SK-N-SH (cell line): ENCODE data around the gene FAM222A. TPM values are rescaled to one million over a fixed set of nuclear protein-coding genes. Genes with fewer than 3 reads are reported as not detected.

Experiments
- CTCF ChIA-PET: fragments of 300-600, 350-600 bp; formaldehyde crosslinking; extraction: SDS; loops from one replicate; lab custom pipeline; 2021; lab: Yijun Ruan, JAX
- POLR2A ChIA-PET: fragments of 350-600 bp; sonication (Branson Sonifier 250); formaldehyde crosslinking; extraction: SDS; loops from one replicate; lab custom pipeline; 2020; ENCODE audit warnings: antibody characterized with exemption, inconsistent platforms; lab: Yijun Ruan, JAX
- DNase-seq: peaks from one replicate; pipeline ENCODE4 v3.0.0; 2012
- H2AFZ ChIP-seq: fragments of 200-600 bp; sonication (generic); 2 replicates; pipeline ENCODE4 v1.8.1; 2016; ENCODE audit warnings: antibody characterized with exemption, mild to moderate bottlenecking, low read depth
- H3F3A ChIP-seq: fragments of 200-600 bp; sonication (generic); replicated peaks from 2 replicates; pipeline ENCODE3; 2016; ENCODE audit warnings: antibody characterized with exemption, mild to moderate bottlenecking; ENCODE audit not compliant: insufficient read depth
- H3K27ac ChIP-seq, 2 experiments: fragments of 200-500 bp in 1 of 2; fragments of 200-600 bp in 1 of 2; sonication (Bioruptor generic) in 1 of 2; sonication (generic), shearing (Covaris generic) in 1 of 2; 2 replicates each; pipeline versions ENCODE4 v1.5.1 to v1.6.1; 2014 to 2016; ENCODE audit warnings: low read depth in 2 of 2, inconsistent platforms in 1 of 2, low read length in 1 of 2, mild to moderate bottlenecking in 1 of 2, mixed read lengths in 1 of 2
- H3K27me3 ChIP-seq: fragments of 200-600 bp; sonication (generic), shearing (Covaris generic); 2 replicates; pipeline ENCODE4 v1.6.1; 2016; ENCODE audit warnings: mixed run types; ENCODE audit not compliant: insufficient read depth
- H3K36me3 ChIP-seq, 2 experiments: fragments of 200-500 bp in 1 of 2; fragments of 200-600 bp in 1 of 2; sonication (Bioruptor generic) in 1 of 2; sonication (generic) in 1 of 2; replicated peaks in 1 of 2; 2 replicates each; pipeline versions ENCODE3 to v1.5.1; 2014 to 2016; ENCODE audit warnings: low read length in 1 of 2, mild to moderate bottlenecking in 1 of 2; ENCODE audit not compliant: insufficient read depth in 2 of 2, control insufficient read depth in 1 of 2
- H3K4me1 ChIP-seq, 2 experiments: fragments of 200-500 bp in 1 of 2; fragments of 200-600 bp in 1 of 2; sonication (Bioruptor generic) in 1 of 2; sonication (generic), shearing (Covaris generic) in 1 of 2; 2 replicates each; pipeline versions ENCODE4 v1.5.1 to v1.6.1; 2014 to 2016; ENCODE audit warnings: low read depth in 1 of 2, low read length in 1 of 2, mixed run types in 1 of 2; ENCODE audit not compliant: insufficient read depth in 2 of 2, control insufficient read depth in 1 of 2
- H3K4me2 ChIP-seq: fragments of 200-600 bp; sonication (generic), shearing (Covaris generic); 2 replicates; pipeline ENCODE4 v1.6.1; 2017; ENCODE audit warnings: mixed run types
- H3K4me3 ChIP-seq, 2 experiments: fragments of 200-500 bp in 1 of 2; fragments of 200-600 bp in 1 of 2; sonication (Bioruptor generic) in 1 of 2; sonication (generic), shearing (Covaris generic) in 1 of 2; 2 replicates each; pipeline versions ENCODE4 v1.5.1 to v1.8.1; 2014 to 2016; ENCODE audit warnings: low read depth in 2 of 2, inconsistent platforms in 1 of 2, low read length in 1 of 2, mild to moderate bottlenecking in 1 of 2, mixed read lengths in 1 of 2, moderate library complexity in 1 of 2
- H3K79me2 ChIP-seq: fragments of 200-600 bp; sonication (generic); 2 replicates; pipeline ENCODE4 v1.8.1; 2017; ENCODE audit warnings: mild to moderate bottlenecking; ENCODE audit not compliant: insufficient read depth
- H3K9ac ChIP-seq: fragments of 200-600 bp; sonication (generic); 2 replicates; pipeline ENCODE4 v1.6.1; 2017; ENCODE audit warnings: mixed run types
- H3K9me2 ChIP-seq: fragments of 200-600 bp; sonication (generic); 2 replicates; pipeline ENCODE4 v1.6.1; 2017; ENCODE audit warnings: mixed run types
- H3K9me3 ChIP-seq: fragments of 200-600 bp; sonication (generic); 2 replicates; pipeline ENCODE4 v1.6.1; 2017; ENCODE audit warnings: mixed run types, mild to moderate bottlenecking, moderate library complexity
- H4K20me1 ChIP-seq: fragments of 200-600 bp; sonication (generic); 2 replicates; pipeline ENCODE4 v1.6.1; 2017; ENCODE audit warnings: mild to moderate bottlenecking, mixed run types; ENCODE audit not compliant: insufficient read depth
- CTCF ChIP-seq: fragments of 200-600 bp; sonication (generic); IDR thresholded peaks from 2 replicates; pipeline ENCODE4 v1.6.1; 2017; ENCODE audit warnings: antibody characterized with exemption, mild to moderate bottlenecking, moderate library complexity
- ELF1 ChIP-seq: IDR thresholded peaks from 2 replicates; pipeline ENCODE4 v1.4.0; 2012
- EP300 ChIP-seq, 2 experiments: IDR thresholded peaks; 2 replicates each; pipeline versions ENCODE4 v1.4.0 to v1.6.1; 2012; ENCODE audit warnings: borderline replicate concordance in 1 of 2, low read depth in 1 of 2, low read length in 1 of 2
- FOXJ3 ChIP-seq: sonication (generic); formaldehyde crosslinking; IDR thresholded peaks from 2 replicates; pipeline ENCODE4 v1.5.1; 2020; ENCODE audit warnings: mild to moderate bottlenecking, missing genetic modification reagents
- FOXM1 ChIP-seq: IDR thresholded peaks from 2 replicates; pipeline ENCODE4 v1.4.0; 2012; ENCODE audit warnings: low read depth, mild to moderate bottlenecking
- JUND ChIP-seq: IDR thresholded peaks from 2 replicates; pipeline ENCODE4 v1.4.0; 2012
- MEF2A ChIP-seq: IDR thresholded peaks from 2 replicates; pipeline ENCODE4 v1.4.0; 2012; ENCODE audit warnings: low read depth, borderline replicate concordance
- MXI1 ChIP-seq: IDR thresholded peaks from 2 replicates; pipeline ENCODE4 v1.6.1; 2012; ENCODE audit warnings: mild to moderate bottlenecking, low read depth, low read length, improper control_type of control experiment
- NFIC ChIP-seq: IDR thresholded peaks from 2 replicates; pipeline ENCODE4 v1.4.0; 2012; ENCODE audit warnings: borderline replicate concordance
- POLR2AphosphoS5 ChIP-seq: IDR thresholded peaks from 2 replicates; pipeline ENCODE4 v1.6.1; 2012; ENCODE audit warnings: low read depth, low read length
- RAD21 ChIP-seq: IDR thresholded peaks from 2 replicates; pipeline ENCODE4 v1.6.1; 2012; ENCODE audit warnings: mild to moderate bottlenecking, low read length
- RFX5 ChIP-seq: IDR thresholded peaks from 2 replicates; pipeline ENCODE4 v1.6.1; 2012; ENCODE audit warnings: mild to moderate bottlenecking, improper control_type of control experiment, low read length
- TAF1 ChIP-seq: IDR thresholded peaks from 2 replicates; pipeline ENCODE4 v1.6.1; 2012; ENCODE audit warnings: low read depth, mild to moderate bottlenecking, low read length, moderate library complexity, borderline replicate concordance
- USF1 ChIP-seq: IDR thresholded peaks from 2 replicates; pipeline ENCODE4 v1.4.0; 2012; ENCODE audit warnings: low read depth, borderline replicate concordance
- USF2 ChIP-seq: fragments of 150-350 bp; IDR thresholded peaks from 2 replicates; pipeline ENCODE4 v1.6.1; 2017; ENCODE audit warnings: antibody characterized with exemption, low read length, low read depth, borderline replicate concordance
- YY1 ChIP-seq: IDR thresholded peaks from 2 replicates; pipeline ENCODE4 v1.4.0; 2012; ENCODE audit warnings: low read depth, mild to moderate bottlenecking
- WGBS: methylation state at CpG from one replicate; pipeline ENCODE4 v1.1.6; 2017; ENCODE audit warnings: low lambda C conversion rate; 5-methylcytosine and 5-hydroxymethylcytosine counted together
- polyA plus RNA-seq, 3 experiments: library from polyadenylated mRNA; depleted of rRNA; stranded (reverse); fragments of >200 nt; gene quantifications; 2 replicates each; pipeline ENCODE4 v1.2.3, GENCODE V29; 2012
- TF ChIP-seq, protein P1 (sequence below): IDR thresholded peaks from 2 replicates; pipeline ENCODE4 v1.4.0; 2012; ENCODE audit warnings: low read depth, borderline replicate concordance

FAM222A gene
- polyA plus RNA-seq, 1 of the 3 experiments (the other 2 are of a cell fraction): 1.6 TPM

- H3K9ac ChIP-seq: no peak overlapping the region
- no peaks in the 10 kb centered on the region for H3K9me3 ChIP-seq
- H3K36me3 ChIP-seq: no peaks in the 10 kb centered on the region
- H3K79me2 ChIP-seq: no peaks in the 10 kb centered on the region
- no peak overlapping the region for H3K4me2 ChIP-seq
- DNase-seq: peak; percentile 19
- H3K27ac ChIP-seq: no peak overlapping the region; a peak in 1 of 4 replicates
- no peak for TF ChIP-seq CTCF
- TF ChIP-seq, all 33 proteins: peak for 0
- peaks cover 0 to 98% of the 10 kb centered on the region in 2 experiments; a peak in 2 of 4 replicates for H3K4me1 ChIP-seq
- H2AFZ ChIP-seq: no peak overlapping the region
- CTCF ChIA-PET: interaction anchor here (1.0 to 1.6 kb wide), 4 partner anchors 8 to 32 kb away, joined by 3 to 6 read pairs (median 4); no protein-coding TSS in a partner anchor
- POLR2A ChIA-PET: interaction anchor here (1.4 kb wide), 1 partner anchor 12 kb away, joined by 4 read pairs; no protein-coding TSS in a partner anchor
- H4K20me1 ChIP-seq: no peaks in the 10 kb centered on the region
- H3K27me3 ChIP-seq: no peaks in the 10 kb centered on the region
- H3K9me2 ChIP-seq: no peaks in the 10 kb centered on the region
- WGBS: 88% methylated on average over 1 of the region's 1 CpG
- H3K4me3 ChIP-seq: no peak overlapping the region
- no peaks in the 10 kb centered on the region for H3F3A ChIP-seq
These were observed 12.5 kb downstream of the FAM222A start for GRCh38 chr12:109726106-109726497.

DNA sequence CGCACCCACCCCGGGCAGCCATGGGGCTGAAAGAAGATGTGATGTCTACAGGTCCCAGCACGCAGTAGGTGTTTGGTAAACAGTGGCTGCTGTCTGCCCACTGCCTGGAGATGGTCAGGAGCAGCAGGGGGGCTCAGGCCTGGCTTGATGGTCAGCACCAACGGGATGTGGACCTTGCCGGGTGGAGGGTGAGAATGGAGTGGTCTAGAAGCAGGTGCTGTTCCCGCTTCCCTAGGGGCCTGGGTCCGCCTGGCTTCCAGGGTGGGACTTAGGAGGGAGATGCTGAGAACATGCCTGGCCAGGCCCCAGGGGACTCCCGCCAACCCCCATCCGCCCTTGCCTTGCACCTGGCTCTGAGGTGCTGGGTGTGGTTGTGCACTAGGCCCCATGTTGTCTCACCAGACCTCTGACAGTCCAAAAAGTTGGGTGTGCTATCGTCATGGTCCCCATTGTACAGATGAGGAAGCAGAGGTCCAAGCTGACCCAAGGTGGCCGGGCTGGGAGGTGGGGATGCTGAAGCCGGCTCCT lies 12.9 kb downstream of the FAM222A start:
- H3F3A ChIP-seq: no peaks in the 10 kb centered on the region
- no peaks in the 10 kb centered on the region for H3K9me2 ChIP-seq
- H3K9ac ChIP-seq: no peak overlapping the region
- no peaks in the 10 kb centered on the region for H4K20me1 ChIP-seq
- H3K79me2 ChIP-seq: no peaks in the 10 kb centered on the region
- peak overlapping the region in 1 of 2 experiments; percentile 58; a peak in 1 of 4 replicates for H3K27ac ChIP-seq
- 78% methylated on average over 6 of the region's 12 CpGs for WGBS
- DNase-seq: peak; percentile 15
- peaks cover 0 to 98% of the 10 kb centered on the region in 2 experiments; a peak in 2 of 4 replicates for H3K4me1 ChIP-seq
- no peaks in the 10 kb centered on the region for H3K36me3 ChIP-seq
- H3K27me3 ChIP-seq: no peaks in the 10 kb centered on the region
- no peak overlapping the region for H3K4me3 ChIP-seq
- no peak for TF ChIP-seq TAF1
- no peak for TF ChIP-seq FOXJ3 (CRISPR knock-in tag)
- TF ChIP-seq FOXM1: no peak
- TF ChIP-seq POLR2AphosphoS5: no peak
- no peak for TF ChIP-seq ELF1
- no peak for TF ChIP-seq USF1
- TF ChIP-seq MEF2A: no peak
- TF ChIP-seq EP300 (IDR thresholded peaks at IDR 0.05; ENCODE audit: borderline replicate concordance in 1 of 2, low read depth in 1 of 2, low read length in 1 of 2): no peak
- TF ChIP-seq YY1: no peak
- TF ChIP-seq RAD21: no peak
- TF ChIP-seq, protein P1, sequence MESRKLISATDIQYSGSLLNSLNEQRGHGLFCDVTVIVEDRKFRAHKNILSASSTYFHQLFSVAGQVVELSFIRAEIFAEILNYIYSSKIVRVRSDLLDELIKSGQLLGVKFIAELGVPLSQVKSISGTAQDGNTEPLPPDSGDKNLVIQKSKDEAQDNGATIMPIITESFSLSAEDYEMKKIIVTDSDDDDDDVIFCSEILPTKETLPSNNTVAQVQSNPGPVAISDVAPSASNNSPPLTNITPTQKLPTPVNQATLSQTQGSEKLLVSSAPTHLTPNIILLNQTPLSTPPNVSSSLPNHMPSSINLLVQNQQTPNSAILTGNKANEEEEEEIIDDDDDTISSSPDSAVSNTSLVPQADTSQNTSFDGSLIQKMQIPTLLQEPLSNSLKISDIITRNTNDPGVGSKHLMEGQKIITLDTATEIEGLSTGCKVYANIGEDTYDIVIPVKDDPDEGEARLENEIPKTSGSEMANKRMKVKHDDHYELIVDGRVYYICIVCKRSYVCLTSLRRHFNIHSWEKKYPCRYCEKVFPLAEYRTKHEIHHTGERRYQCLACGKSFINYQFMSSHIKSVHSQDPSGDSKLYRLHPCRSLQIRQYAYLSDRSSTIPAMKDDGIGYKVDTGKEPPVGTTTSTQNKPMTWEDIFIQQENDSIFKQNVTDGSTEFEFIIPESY: no peak
- TF ChIP-seq NFIC: no peak
- no peak for TF ChIP-seq RFX5
- no peak for TF ChIP-seq MXI1
- TF ChIP-seq JUND: no peak
- TF ChIP-seq USF2: no peak
- TF ChIP-seq, all 33 proteins: peak for 0
- POLR2A ChIA-PET: interaction anchor here (0.9 to 1.4 kb wide), 2 partner anchors 11 to 127 kb away, joined by 3 to 4 read pairs; no protein-coding TSS in a partner anchor
- Histone ChIP-seq H3K9me3 (no peaks in the 10 kb centered on the region), H2AFZ (no peak overlapping the region), H3K4me2 (no peak overlapping the region)
- CTCF ChIA-PET: interaction anchor here (1.0 to 1.6 kb wide), 5 partner anchors 12 to 119 kb away, joined by 3 to 6 read pairs (median 3); no protein-coding TSS in a partner anchor
